HG03521 (cell line): Measurements from ENCODE around the gene FGFBP1.

Source experiments
- ATAC-seq: cut with Tn5 transposase; IDR thresholded peaks from one replicate; pipeline ENCODE4 v1.9.1; 2021; ENCODE audit warnings: mild to moderate bottlenecking, moderate library complexity; ENCODE audit not compliant: unreplicated experiment

FGFBP1 gene

DNA sequence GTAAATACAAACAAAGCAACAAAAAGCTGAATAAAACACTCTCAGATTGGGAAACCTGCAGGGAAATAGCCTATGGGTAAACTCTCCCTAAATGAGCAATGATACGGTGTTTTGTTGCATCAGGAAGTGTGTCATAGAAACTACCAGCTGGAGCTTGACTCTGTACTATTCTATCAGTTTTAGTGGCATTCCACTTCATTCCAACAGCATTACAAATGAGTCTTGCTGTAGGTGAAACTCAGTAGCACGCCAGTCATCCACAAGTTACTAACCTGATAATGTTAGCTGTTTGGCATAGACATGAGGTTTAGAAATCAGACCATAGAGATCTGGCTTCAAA lies 24.9 kb downstream of the FGFBP1 start:
- ATAC-seq, result no peak

DNA sequence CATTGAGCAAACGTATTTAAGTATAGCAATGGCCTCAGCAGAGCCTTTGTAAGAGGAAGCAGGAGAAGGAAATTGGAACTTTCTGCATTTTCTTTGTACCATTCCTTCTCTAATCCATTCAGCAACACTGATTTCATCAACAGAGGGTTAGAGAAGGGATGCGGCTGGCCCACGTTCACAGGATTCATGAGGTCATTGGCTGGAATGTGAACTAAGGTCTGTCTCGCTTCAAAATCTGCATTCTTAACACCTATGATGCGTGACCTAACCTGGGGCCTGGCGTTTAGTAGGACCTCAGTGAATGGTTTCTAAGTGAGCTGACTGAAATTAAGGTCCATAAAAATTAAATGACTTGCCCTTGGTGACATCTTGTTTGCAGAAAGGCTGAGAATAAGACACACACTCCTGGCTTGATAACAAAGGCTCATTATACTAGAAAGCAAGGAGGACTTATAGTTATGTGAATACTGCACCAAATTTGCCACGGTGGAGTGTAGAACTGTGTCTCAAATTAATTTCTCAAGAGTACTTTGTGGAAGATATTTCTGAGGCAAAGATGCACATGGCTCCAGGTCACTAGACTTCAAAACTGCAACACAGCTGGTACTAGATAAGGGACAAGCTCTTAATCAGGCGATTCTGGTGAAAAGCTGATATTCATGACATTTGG lies 25.4 kb downstream of the FGFBP1 start:
- ATAC-seq, result no peak

DNA sequence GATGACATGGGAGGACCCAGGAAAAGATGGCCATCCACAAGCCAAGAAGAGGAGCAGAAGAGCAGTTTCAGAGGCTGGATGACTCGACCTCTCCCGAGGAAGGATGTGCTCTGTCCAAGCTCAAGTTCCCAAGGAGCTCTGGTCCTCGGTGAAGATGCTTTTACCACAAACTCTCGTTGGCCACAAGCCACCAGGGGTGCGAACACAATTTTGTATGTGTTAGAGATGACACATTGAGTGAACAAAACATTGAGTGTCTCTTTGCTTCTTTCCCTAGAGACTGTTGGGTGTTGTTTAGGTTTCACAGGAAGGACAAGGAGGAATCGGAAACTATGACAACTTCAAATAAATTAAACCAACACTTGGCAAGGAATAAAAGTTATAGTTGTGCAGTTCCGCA lies 26.3 kb downstream of the FGFBP1 start:
- no peak for ATAC-seq

DNA sequence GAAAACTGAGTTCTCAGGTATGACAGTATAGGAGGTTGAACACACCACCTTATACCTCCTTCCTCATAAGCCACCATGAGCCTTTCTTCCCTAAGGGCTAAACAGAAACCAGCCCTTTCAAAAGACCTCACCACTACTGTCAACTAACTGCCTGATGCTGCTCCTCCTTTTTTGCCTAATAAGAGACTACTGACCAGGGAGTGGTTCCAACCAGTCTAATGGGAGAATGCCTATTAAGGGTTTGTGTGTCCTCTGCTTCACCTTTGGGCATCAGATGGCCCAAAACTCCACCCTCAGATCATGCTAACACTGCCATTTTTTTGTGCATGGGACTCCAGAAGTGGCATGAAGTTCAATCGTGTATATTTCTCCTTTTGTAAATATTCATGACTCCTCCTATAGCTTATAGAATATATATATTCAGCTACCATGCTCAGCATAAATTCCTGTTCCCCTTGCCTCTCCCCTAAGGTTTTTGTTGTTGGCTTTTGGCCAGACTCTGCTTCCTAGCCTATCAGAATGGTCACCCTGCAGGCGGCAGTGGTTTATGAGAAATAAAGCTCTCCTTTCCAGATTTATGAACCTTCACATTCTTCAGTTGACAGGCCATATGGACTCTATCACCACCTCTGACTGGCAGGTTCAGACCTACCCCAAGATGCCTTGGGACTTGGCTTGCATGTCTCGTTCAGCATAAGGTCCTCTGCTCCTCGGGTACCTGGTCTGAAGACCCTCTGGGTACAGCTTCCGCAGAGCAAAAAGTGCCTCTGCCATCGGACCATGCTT lies 28.2 kb downstream of the FGFBP1 start:
- ATAC-seq, result no peak

DNA sequence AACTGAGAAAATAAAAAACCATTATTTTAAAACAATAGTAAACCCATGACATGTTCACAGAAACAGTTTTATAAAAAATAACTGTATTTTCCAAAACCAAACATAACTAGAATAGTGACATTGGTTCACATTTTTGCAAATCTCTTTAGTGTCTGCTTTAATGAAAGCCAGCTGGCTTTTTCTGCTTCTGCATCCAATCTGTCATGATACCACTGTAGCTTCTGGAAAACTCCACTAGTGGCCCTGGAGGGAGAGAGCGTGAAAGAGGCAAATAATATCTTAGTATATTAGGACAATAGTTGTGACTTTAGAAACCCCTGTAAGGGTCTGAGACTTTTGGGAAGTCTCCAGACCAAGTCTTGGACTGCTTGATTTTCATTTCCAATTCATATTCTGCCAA lies 31.1 kb downstream of the FGFBP1 start:
- no peak for ATAC-seq

DNA sequence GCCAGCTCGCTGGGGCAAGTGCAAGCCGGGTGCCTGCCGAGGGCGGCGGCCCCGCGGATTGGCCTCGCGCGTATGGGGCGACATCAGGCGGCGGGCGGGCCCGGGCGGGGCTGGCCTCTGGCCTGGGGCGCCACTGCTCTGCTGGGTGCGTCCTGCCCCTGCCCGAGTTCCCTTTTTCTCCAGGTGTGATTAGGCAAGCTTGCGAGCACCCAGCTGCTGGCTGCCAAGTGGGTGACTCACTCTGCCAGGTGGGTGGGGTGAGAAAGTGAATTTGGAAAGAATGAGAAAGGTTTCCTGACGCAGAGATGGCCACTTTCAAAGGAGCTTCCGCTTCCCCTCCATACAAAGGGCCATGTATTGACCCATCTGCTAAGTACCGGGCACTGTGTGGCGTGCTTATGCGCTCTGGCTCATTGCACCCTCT lies 32.5 kb downstream of the FGFBP1 start:
- no peak for ATAC-seq

DNA sequence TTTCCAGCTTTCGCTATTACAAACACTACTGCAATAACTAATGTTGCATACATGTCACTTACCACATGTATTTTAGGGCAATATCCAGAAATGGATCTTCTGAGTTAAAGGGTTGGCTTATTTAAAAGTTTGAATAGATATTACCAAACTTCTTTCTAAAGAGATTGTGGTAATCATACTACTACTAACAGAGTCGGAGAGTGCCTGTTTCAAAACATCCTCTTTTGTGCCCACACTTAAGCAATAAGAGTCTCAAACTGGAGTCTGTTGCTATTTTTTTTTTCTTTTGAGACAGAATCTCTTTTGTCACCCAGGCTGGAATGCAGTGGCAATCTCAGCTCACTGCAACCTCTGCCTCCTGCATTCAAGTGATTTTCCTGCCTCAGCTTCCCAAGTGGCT lies 35.8 kb downstream of the FGFBP1 start:
- no peak for ATAC-seq

DNA sequence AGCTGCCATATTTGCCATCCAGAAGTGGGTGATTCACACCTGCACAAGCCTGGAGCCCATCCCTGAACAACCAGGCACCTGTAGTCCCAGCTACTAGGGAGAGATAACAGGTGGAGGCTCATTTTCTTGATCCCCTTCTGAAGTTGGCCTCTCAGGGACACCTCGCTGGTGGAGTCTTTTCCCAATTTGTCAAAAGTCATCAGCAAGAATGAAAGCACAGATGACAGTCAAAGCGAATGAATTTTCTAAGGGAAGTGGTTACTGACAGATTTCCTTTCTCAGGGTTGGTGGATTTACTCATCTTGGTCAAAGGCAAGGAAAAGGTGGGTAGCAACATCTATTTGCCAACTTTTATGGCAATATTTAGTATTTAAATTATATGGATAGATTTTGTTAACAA lies 36.5 kb downstream of the FGFBP1 start:
- no peak for ATAC-seq

DNA sequence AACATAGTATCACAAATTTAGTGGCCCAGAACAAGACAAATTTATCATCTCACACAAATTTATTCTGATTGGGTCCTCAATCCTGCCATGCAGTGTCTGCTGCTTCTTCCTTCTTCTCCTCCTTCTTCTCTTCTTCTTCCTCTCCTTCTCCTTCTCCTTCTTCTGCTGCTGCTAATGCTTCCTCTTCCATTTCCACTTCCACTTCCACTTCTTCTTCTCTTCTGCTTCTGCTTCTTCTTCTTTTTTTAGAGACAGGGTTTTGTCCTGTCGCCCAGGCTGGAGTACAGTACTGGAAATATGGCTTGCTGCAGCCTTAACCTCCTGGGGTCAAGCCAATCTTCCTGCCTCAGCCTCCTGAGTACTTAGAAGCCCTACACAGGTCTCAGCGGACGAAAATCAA lies 37.5 kb downstream of the FGFBP1 start:
- no peak for ATAC-seq

DNA sequence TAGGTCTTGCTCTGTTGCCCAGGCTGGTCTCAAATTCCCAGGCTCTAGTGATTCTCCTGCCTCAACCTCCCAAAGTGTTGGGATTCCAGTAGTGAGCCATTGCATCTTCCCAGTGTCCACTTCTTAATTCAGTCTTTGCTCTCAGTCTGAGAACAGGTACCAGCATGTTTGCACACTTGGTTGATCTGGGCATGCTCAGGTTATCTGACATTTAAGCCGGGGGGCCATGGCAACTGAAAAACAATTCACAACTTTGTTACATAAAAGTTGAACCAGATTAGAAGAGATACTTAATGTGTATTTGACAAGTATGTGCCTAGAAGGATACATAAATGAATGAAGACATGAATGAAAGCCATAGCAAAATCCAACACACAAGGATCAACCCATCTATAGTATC lies 39.0 kb downstream of the FGFBP1 start:
- no peak for ATAC-seq

DNA sequence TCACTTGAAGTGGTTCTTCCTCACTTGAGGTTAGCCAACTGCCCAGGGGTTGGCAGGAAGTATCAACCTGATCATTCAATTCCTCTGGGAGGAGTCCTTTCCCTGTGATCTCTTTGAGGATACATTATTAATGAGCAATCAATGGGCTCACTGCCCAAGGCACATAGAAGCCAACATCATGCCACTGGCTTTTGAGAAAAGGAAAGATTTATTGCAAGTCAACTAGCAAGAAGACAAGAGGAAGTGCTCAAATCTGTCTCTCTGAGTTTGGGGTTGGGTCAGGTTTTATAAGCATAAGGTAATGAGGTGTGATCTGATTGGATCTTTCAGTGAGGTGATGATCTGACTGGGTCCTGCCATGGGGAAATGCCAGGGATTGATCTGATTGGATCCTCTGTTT lies 39.6 kb downstream of the FGFBP1 start:
- no peak for ATAC-seq

DNA sequence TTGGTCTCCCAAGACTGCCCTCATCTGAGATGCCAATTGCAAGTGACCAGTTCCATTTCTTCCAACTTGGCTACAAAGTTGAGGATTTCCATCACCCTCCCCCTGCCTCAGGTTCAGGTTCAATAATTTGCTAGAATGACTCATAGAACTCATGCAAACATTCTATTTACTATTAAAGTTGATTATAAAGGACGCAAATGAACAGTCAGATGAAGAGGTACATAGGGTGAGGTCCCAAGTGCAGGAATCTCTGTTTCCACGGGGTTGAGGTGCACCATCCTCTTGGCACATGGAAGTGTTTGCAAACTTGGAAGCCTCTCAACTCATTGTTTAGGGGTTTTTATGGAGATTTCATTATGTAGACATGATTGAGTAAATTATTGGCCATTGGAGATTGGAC lies 41.0 kb downstream of the FGFBP1 start:
- ATAC-seq, result no peak

DNA sequence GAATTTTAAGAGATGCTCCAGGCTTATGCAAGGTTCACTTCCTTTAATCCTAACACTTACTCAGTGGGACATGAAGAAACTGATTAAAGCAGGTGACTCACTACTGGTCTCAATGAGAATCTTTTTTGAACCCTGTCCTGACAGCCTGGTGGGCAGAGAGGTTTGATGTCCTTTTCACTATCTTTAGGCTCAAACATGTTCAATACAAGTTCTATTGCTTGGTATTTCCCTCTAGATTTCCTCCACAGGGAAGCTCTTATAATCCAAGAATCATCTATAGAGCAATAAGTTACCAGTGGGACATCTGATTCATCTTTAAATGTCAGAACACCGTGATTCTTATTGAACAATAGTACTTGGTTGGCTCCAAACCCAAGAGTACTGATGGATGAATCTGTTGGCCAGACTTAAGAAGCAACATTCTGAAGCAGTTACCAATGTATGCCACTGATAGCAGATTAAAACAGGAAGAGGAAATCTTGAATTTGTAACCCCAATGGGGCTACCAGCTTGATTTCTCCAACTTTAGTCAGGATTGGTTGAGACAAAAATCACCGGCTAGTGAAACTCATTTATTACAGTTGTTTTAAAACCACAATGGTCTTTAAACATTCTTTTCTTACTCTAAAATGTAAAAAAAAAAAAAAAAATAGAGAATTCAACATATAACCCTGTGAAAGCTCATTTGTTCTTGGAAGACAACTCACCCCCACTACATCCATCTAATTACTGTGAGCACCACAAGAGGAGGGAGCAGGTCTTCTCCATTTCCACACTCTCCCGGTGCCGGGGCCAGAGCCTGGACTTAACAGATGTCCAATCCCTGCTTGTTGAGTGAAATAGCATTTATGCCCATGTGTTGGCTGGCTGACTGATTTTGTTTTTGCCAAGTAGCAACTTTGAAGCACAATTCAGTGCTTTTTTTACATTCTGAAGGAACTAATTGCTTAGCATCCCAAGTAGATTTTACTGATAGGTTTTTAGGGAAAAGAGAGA lies 43.3 kb downstream of the FGFBP1 start:
- no peak for ATAC-seq

DNA sequence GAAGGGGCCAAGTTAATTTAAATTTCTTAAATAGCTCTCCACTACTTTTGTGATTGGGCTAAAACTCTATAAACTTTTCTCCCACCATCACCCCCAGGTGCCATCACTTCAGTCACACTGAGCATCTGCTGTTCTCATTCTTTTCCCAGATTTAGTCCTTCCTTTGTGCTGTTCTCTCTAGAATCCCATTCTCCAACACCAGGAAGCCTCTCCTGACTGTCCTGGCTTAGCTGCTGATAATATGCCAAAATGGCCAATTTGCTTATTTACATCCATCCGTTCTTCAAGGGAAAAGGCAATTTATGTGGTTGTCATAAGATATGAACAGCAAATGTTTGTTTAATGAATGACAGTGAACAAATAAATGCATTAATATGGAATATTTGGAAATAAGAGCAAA lies 44.1 kb downstream of the FGFBP1 start:
- ATAC-seq, result no peak

DNA sequence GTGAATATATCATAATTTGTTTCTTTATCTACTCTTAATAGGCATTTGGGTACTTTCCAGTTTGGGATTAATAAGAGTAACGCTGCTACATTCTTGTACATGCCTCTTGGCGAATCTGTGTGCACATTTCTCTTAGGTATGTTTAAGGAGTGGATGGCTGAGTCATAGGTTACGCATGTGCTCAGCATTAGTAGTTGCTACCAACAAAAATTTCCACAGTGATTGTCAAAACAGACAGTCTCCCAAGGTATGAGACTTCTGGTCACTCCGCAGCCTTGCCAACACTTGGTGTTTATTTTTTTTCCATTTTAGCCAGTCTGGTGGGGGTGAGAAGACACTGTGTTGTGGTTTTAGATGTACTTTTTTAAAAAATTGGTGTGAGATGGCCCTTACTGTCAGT lies 44.6 kb downstream of the FGFBP1 start:
- no peak for ATAC-seq

DNA sequence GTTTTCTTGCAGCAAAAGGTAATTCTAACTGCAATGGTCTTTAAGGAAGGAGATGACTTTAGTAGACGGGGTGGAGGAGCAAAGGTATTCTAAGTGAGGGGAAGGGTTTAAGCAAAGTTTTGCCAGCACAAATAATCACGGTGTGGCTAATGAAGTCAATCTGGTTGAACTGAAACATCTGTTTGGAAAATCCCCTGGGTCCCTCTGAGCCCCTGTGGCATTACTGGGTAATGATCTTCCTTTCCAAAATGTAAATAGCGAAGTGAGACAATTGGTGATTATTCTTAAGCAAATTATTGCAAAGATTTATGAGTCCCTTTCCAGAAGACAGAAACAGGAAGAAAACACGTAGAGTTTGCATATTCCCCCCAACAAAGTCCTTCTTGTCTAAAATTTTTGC lies 47.2 kb downstream of the FGFBP1 start:
- ATAC-seq, result no peak

DNA sequence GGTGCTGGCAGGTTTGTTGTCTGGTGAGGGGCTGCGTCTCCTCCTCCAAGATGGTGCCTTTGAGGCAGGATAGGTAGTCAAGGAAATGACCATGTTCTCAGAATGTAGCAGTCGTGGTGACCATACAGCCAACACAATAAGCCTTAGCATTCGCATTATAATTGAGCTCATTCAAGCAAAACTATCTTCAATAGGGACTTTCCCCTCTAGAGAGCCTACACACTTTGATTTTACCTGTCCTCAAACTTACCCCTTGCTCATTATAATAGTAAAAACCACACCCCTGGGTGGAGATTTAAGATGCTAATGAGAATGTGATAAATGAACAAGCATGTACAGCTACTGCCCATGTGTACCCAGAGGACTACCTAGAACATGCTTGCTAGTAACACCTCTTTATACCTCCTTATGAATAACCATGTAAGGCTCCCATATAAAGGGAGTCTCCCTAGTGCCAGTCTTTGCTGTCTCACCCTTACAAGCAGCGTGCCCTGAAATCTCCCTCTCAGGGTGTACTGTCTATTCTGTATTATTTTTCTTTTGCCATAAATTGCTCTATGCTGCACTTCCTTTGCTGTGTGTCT lies 48.2 kb downstream of the FGFBP1 start:
- no peak for ATAC-seq

DNA sequence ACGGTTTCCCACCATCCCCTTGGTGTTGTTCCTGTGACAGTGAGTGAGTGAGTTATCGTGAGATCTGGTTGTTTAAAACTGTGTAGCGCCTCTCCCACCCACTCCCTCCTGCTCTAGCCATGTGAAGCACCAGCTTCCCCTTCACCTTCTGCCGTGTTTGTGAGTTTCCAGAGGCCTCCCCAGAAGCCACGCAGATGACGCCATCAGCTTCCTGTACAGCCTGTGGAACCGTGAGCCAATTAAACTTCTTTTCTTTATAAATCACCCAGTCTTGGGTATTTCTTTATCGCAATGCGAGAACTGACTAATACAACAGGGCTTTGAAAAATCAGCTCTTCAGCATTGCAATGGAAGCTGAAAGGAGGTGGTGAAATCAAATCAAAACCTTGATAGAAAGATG lies 50.0 kb downstream of the FGFBP1 start:
- no peak for ATAC-seq
